ENCODE results near the gene C3orf52. TPM values are rescaled to one million over a fixed set of nuclear protein-coding genes. Genes with fewer than 3 reads are reported as not detected.

Gene C3orf52
- total and polyA plus RNA-seq, 10 of the 15 experiments (the other 5 are each of a cell fraction or from before 2014, with no cell fraction given): 0.15 to 1.9 (median 0.73) TPM

DNA sequence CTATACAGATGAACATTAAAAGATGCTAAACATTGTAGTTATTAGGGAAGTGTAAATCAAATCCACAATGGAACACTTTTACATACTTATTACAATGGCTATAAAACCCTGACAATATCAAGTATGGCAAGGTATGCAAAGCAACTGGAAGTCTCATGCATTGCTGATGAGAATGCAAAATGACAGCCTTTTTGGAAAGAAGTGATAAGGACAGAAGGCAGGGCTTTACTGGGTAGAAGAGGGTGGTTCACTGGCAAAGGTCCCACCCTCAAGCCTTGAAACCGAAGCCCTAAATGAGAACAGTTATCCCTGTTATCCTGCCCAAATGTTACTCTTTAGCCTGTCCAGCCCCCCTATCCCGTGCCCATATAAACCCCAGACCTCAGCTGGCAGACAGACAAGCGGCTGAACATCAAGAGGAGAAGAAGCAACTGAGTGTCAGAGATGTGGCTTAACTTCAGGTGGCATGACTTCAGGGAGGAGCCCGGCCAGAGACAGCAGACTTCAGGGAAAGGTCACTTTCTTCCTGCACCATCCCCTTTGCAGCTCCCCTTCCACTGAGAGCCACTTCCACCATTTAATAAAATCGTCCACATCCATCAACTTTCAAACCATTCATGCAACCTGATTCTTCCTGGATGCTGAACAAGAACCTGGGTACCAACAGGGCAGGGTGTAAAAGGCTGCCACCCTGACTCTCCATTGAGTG lies 47.6 kb downstream of the C3orf52 start (continued):
- TF ChIP-seq, protein P1, sequence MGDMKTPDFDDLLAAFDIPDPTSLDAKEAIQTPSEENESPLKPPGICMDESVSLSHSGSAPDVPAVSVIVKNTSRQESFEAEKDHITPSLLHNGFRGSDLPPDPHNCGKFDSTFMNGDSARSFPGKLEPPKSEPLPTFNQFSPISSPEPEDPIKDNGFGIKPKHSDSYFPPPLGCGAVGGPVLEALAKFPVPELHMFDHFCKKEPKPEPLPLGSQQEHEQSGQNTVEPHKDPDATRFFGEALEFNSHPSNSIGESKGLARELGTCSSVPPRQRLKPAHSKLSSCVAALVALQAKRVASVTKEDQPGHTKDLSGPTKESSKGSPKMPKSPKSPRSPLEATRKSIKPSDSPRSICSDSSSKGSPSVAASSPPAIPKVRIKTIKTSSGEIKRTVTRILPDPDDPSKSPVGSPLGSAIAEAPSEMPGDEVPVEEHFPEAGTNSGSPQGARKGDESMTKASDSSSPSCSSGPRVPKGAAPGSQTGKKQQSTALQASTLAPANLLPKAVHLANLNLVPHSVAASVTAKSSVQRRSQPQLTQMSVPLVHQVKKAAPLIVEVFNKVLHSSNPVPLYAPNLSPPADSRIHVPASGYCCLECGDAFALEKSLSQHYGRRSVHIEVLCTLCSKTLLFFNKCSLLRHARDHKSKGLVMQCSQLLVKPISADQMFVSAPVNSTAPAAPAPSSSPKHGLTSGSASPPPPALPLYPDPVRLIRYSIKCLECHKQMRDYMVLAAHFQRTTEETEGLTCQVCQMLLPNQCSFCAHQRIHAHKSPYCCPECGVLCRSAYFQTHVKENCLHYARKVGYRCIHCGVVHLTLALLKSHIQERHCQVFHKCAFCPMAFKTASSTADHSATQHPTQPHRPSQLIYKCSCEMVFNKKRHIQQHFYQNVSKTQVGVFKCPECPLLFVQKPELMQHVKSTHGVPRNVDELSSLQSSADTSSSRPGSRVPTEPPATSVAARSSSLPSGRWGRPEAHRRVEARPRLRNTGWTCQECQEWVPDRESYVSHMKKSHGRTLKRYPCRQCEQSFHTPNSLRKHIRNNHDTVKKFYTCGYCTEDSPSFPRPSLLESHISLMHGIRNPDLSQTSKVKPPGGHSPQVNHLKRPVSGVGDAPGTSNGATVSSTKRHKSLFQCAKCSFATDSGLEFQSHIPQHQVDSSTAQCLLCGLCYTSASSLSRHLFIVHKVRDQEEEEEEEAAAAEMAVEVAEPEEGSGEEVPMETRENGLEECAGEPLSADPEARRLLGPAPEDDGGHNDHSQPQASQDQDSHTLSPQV (IDR thresholded peaks at IDR 0.05): no peak
- TF ChIP-seq, protein P2, sequence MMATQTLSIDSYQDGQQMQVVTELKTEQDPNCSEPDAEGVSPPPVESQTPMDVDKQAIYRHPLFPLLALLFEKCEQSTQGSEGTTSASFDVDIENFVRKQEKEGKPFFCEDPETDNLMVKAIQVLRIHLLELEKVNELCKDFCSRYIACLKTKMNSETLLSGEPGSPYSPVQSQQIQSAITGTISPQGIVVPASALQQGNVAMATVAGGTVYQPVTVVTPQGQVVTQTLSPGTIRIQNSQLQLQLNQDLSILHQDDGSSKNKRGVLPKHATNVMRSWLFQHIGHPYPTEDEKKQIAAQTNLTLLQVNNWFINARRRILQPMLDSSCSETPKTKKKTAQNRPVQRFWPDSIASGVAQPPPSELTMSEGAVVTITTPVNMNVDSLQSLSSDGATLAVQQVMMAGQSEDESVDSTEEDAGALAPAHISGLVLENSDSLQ (IDR thresholded peaks at IDR 0.05): no peak
- TF ChIP-seq NRF1 (conservative IDR thresholded peaks at IDR 0.05; ENCODE audit: low read depth, low read length) (no peak), TAF1 (IDR thresholded peaks at IDR 0.05; ENCODE audit: borderline replicate concordance, low read depth, low read length) (0 out of 2 replicates have a peak, but pooled peaks have one; percentile 28), TCF7 (IDR thresholded peaks at IDR 0.05; ENCODE audit: borderline replicate concordance) (no peak), NR2F1 (conservative IDR thresholded peaks at IDR 0.05) (no peak), GATAD2B (conservative IDR thresholded peaks at IDR 0.05; ENCODE audit: low read depth) (no peak), SPI1 (IDR thresholded peaks at IDR 0.05; ENCODE audit: borderline replicate concordance, insufficient read depth, low read depth, low read length) (no peak), RB1 (IDR thresholded peaks at IDR 0.05; ENCODE audit: borderline replicate concordance) (no peak), TARDBP (IDR thresholded peaks at IDR 0.05; ENCODE audit: borderline replicate concordance) (no peak), WRNIP1 (IDR thresholded peaks at IDR 0.05; ENCODE audit: borderline replicate concordance, low read depth, low read length) (no peak), POLR2A (IDR thresholded peaks at IDR 0.05; ENCODE audit: low read depth, low read length) (peak; percentile 60), ESRRA (IDR thresholded peaks at IDR 0.05; ENCODE audit: low read length) (no peak), TCF3 (IDR thresholded peaks at IDR 0.05; ENCODE audit: borderline replicate concordance, insufficient read depth, low read depth, low read length) (no peak), MYC (IDR thresholded peaks at IDR 0.05; ENCODE audit: insufficient read depth, insufficient read length, insufficient replicate concordance, low read length, severe bottlenecking) (no peak), DPF2 (IDR thresholded peaks at IDR 0.05) (0 out of 2 replicates have a peak, but pooled peaks have one; percentile 0), SMAD1 (IDR thresholded peaks at IDR 0.05; ENCODE audit: low read depth, partially characterized antibody) (no peak), FOXK2 (IDR thresholded peaks at IDR 0.05) (no peak), EZH2 (IDR thresholded peaks at IDR 0.05; ENCODE audit: borderline replicate concordance, control insufficient read depth, low read depth, low read length) (no peak)
- TF ChIP-seq, protein P3, sequence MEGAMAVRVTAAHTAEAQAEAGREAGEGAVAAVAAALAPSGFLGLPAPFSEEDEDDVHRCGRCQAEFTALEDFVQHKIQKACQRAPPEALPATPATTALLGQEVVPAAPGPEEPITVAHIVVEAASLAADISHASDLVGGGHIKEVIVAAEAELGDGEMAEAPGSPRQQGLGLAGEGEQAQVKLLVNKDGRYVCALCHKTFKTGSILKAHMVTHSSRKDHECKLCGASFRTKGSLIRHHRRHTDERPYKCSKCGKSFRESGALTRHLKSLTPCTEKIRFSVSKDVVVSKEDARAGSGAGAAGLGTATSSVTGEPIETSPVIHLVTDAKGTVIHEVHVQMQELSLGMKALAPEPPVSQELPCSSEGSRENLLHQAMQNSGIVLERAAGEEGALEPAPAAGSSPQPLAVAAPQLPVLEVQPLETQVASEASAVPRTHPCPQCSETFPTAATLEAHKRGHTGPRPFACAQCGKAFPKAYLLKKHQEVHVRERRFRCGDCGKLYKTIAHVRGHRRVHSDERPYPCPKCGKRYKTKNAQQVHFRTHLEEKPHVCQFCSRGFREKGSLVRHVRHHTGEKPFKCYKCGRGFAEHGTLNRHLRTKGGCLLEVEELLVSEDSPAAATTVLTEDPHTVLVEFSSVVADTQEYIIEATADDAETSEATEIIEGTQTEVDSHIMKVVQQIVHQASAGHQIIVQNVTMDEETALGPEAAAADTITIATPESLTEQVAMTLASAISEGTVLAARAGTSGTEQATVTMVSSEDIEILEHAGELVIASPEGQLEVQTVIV (IDR thresholded peaks at IDR 0.05; ENCODE audit: borderline replicate concordance, partially characterized antibody): no peak
- TF ChIP-seq, protein P4, sequence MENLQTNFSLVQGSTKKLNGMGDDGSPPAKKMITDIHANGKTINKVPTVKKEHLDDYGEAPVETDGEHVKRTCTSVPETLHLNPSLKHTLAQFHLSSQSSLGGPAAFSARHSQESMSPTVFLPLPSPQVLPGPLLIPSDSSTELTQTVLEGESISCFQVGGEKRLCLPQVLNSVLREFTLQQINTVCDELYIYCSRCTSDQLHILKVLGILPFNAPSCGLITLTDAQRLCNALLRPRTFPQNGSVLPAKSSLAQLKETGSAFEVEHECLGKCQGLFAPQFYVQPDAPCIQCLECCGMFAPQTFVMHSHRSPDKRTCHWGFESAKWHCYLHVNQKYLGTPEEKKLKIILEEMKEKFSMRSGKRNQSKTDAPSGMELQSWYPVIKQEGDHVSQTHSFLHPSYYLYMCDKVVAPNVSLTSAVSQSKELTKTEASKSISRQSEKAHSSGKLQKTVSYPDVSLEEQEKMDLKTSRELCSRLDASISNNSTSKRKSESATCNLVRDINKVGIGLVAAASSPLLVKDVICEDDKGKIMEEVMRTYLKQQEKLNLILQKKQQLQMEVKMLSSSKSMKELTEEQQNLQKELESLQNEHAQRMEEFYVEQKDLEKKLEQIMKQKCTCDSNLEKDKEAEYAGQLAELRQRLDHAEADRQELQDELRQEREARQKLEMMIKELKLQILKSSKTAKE (IDR thresholded peaks at IDR 0.05; ENCODE audit: low read depth, poor library complexity, severe bottlenecking): no peak
